ENCODE data around the gene SSBP4. TPM values are rescaled to one million over a fixed set of nuclear protein-coding genes. Genes with fewer than 3 reads are reported as not detected.

SSBP4 gene
- total and polyA plus RNA-seq, 2 experiments from 2014 or later = 151 to 180 TPM

DNA sequence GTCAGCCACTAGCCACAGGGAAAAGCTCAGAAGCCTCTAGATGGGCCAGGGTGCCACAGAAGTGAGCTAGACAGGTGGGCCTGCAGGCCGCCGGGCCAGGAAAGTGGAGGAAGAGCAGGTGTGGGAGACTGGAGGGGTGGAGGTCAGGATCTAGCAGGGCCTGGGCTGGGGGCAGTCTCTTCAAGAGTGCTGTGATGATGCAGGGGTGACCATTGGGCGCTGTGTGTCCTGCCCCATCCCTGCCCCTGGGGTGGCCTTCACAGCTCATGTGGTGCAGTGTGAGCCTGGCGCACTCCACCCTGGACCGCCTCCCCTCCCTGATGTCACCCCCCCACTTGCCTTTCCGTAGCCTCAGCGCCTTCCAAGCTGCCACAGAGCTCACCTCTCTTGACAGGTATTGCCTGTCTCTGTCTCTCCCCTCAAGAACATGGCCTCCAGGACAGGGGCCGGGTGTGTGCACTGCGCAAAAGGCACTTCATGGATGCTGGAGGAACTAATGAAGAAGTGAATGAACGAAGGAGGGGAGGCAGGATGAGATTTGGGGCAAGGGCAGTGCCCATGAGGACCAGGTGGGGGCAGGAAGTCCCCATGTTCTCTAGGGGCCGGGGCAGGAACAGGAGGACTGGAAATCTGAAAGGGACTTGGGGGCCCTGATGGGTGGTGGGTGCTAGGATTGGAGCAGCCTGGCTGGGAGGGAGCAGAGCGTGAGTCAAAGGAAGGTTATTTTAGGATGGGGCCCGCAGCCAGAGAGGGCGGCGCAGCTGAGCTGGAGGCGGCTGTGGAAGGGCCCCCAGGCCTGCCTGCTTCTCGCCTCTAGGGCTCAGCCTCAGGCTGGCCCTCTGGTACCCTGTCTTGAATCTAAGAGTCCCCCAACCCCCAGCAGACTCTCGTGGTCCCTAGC, 6.6 kb downstream of the SSBP4 start:
- DNase-seq (ENCODE audit: low read depth in 1 of 2, low spot score in 1 of 2) = peak in 1 of 2 donors; percentile 72
- H3K36me3 ChIP-seq = no peaks in the 10 kb centered on the region
- H3K27ac ChIP-seq = peak overlapping the region; percentile 73
- no peak overlapping the region for H3K4me3 ChIP-seq
- no peaks in the 10 kb centered on the region for H3K27me3 ChIP-seq
- H3K4me1 ChIP-seq (ENCODE audit: low read depth) = peaks cover 33% of the 10 kb centered on the region
- TF ChIP-seq, protein P1, sequence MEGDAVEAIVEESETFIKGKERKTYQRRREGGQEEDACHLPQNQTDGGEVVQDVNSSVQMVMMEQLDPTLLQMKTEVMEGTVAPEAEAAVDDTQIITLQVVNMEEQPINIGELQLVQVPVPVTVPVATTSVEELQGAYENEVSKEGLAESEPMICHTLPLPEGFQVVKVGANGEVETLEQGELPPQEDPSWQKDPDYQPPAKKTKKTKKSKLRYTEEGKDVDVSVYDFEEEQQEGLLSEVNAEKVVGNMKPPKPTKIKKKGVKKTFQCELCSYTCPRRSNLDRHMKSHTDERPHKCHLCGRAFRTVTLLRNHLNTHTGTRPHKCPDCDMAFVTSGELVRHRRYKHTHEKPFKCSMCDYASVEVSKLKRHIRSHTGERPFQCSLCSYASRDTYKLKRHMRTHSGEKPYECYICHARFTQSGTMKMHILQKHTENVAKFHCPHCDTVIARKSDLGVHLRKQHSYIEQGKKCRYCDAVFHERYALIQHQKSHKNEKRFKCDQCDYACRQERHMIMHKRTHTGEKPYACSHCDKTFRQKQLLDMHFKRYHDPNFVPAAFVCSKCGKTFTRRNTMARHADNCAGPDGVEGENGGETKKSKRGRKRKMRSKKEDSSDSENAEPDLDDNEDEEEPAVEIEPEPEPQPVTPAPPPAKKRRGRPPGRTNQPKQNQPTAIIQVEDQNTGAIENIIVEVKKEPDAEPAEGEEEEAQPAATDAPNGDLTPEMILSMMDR (IDR thresholded peaks at IDR 0.05; ENCODE audit: low read depth, low read length) = no peak
- no peaks in the 10 kb centered on the region for H3K9me3 ChIP-seq (ENCODE audit: low read depth)

DNA sequence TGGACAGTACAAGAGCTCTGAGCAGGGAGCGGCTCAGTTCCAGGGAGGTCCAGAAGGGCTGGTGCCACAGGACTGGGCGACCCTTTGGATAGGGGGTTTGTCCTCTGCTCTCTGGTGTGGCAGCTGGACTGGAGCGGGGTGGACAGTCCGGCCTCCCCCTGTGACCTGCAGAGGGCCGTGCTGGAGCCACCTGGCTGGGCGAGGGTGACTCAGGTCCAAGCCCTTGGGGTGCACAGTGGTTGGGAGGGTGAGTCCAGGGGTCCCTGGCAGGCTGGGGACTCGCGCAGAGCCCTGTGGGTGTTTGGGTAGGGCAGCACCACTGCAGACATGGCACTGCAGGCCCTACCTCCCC, 7.2 kb downstream of the SSBP4 start:
- TF ChIP-seq, protein P1 (IDR thresholded peaks at IDR 0.05; ENCODE audit: low read depth, low read length) = no peak
- Histone ChIP-seq H3K27ac (peak overlapping the region; percentile 73), H3K27me3 (no peaks in the 10 kb centered on the region), H3K4me1 (ENCODE audit: low read depth) (peaks cover 34% of the 10 kb centered on the region), H3K4me3 (no peak overlapping the region), H3K9me3 (ENCODE audit: low read depth) (no peaks in the 10 kb centered on the region), H3K36me3 (no peaks in the 10 kb centered on the region)
- no peak for DNase-seq (ENCODE audit: low read depth in 1 of 2, low spot score in 1 of 2)

DNA sequence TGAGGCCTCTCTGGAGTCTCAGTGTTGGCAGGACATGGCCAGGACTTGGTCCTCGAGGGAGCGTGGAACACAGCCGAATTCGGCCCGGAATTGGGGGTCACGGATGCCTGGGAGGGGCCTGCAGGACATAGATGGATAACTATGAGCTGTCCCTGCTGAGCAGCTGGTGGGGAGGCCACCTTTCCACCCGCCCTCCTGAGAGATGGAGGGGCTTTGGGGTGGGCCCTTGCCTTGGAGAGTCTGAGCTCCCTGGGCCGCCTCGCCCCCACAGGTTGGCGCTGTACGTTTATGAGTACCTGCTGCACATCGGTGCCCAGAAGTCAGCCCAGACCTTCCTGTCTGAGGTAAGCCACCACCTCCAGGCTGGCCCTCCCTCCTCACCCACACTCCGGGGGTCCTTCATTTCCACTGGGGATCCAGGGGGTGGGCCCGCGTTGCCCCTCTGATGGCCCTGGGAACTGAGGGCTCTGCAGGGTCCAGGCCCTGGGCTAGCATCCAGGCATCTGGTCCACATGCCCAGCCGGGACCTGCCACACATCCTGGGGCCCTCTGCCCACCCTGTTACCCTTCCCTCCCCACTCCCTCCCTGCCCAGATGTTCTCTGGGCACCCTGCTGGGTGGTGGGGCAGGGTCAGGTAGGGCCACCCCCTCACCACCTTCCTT, 8.0 kb downstream of the SSBP4 start:
- no peak overlapping the region for H3K4me3 ChIP-seq
- no peak overlapping the region for H3K27ac ChIP-seq
- H3K9me3 ChIP-seq (ENCODE audit: low read depth) = no peaks in the 10 kb centered on the region
- peaks cover 34% of the 10 kb centered on the region for H3K4me1 ChIP-seq (ENCODE audit: low read depth)
- no peaks in the 10 kb centered on the region for H3K36me3 ChIP-seq
- DNase-seq (ENCODE audit: low read depth in 1 of 2, low spot score in 1 of 2) = no peak
- TF ChIP-seq, protein P1 (IDR thresholded peaks at IDR 0.05; ENCODE audit: low read depth, low read length) = no peak
- no peaks in the 10 kb centered on the region for H3K27me3 ChIP-seq

DNA sequence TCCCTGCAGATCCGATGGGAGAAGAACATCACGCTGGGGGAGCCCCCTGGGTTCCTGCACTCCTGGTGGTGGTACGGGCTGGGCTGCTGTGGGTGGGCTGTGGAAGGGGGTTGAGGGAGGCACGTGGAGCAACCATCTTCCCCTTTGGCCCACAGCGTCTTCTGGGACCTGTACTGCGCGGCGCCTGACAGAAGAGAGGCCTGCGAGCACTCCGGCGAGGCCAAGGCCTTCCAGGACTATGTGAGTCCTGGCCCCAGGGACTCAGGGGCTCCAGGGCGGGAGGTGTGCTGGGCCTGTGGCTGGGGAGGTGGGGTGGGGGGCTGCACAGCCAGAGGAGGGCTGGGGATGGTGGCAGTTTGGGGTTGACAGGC, 8.5 kb downstream of the SSBP4 start:
- Histone ChIP-seq H3K27ac (no peak overlapping the region), H3K4me3 (no peak overlapping the region), H3K4me1 (ENCODE audit: low read depth) (peaks cover 35% of the 10 kb centered on the region), H3K36me3 (no peaks in the 10 kb centered on the region), H3K9me3 (ENCODE audit: low read depth) (no peaks in the 10 kb centered on the region), H3K27me3 (no peaks in the 10 kb centered on the region)
- DNase-seq (ENCODE audit: low read depth in 1 of 2, low spot score in 1 of 2) = no peak
- TF ChIP-seq, protein P1 (IDR thresholded peaks at IDR 0.05; ENCODE audit: low read depth, low read length) = no peak

DNA sequence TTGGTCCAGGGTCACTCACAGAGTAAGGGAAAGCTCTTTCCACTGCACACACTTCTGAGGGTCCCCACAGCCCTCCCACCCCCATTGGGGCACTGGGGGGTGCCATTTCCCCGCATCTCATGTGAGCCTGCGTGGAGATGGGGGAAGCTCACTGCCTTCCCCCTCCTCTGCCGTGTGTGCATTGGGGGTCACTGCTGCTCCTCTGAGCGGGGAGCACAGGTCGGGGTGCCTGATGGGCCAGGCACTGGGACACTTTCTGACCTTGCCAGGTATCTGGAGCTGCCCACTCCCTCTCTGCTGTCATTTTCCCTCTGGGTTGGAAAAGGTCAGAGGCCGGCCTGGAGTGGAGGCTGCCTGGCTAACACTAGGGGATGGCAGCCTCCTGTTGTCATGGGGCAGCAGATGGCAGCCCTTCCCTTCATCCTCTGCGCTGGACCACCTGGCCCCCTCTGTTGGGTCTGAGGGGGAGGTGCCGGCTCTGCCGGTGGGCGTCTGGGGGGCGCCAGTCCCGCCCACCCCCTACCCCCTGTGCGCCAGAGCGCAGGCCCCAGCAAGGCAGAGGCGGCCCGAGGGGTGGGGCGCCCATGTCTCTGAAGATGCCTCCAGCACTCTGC, 9.1 kb downstream of the SSBP4 start:
- Histone ChIP-seq H3K36me3 (no peaks in the 10 kb centered on the region), H3K4me3 (peak overlapping the region; percentile 52), H3K27ac (no peak overlapping the region), H3K9me3 (ENCODE audit: low read depth) (no peaks in the 10 kb centered on the region), H3K27me3 (no peaks in the 10 kb centered on the region), H3K4me1 (ENCODE audit: low read depth) (peaks cover 41% of the 10 kb centered on the region)
- DNase-seq (ENCODE audit: low read depth in 1 of 2, low spot score in 1 of 2) = no peak
- TF ChIP-seq, protein P1 (IDR thresholded peaks at IDR 0.05; ENCODE audit: low read depth, low read length) = no peak

Data from cardiac muscle cell (in vitro differentiated cells and primary cell).